Stromal cell of bone marrow (primary cell): Measurements from ENCODE around the gene PTPRM.
A peak's percentile ranks its signal among the peaks of the same experiment; 100 is the strongest.

Source experiments
- DNase-seq: peaks from one replicate; pipeline ENCODE4 v3.0.0-alpha.2; 2012; ENCODE audit warnings: low read depth

PTPRM gene

DNA sequence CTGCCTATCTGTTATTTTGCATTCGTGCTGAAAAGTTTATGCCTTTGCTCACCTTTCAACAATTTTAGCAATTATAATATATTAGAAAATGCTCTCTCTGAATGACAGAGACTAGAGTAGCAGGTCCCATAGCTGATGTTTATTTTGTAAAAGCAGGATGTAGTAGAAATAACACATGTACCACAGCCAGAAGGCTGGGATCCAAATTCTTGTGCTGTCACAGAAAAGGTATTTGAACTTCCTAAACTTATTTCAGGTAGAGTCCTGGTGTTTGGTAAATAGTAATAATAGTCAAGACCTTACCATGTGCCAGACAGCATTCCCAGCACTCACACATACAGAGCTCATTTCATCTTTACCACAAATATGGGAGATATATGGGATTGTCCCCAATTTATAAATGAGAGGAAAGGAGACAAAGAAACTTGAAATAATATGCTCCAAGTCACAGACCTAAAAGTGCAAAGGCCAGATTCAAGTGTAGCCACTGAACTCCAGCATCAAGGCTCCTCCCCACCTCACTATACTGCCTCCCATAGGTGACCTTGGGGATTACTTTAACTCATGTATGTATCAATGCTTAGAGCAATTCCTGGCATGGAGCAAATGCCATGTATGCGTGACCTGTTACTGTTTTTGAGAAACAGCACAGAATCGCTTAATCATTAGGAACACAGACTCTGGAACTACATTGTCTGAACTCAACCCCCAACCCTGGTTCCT is 757.4 kb downstream of the PTPRM start:
- DNase-seq = no peak

DNA sequence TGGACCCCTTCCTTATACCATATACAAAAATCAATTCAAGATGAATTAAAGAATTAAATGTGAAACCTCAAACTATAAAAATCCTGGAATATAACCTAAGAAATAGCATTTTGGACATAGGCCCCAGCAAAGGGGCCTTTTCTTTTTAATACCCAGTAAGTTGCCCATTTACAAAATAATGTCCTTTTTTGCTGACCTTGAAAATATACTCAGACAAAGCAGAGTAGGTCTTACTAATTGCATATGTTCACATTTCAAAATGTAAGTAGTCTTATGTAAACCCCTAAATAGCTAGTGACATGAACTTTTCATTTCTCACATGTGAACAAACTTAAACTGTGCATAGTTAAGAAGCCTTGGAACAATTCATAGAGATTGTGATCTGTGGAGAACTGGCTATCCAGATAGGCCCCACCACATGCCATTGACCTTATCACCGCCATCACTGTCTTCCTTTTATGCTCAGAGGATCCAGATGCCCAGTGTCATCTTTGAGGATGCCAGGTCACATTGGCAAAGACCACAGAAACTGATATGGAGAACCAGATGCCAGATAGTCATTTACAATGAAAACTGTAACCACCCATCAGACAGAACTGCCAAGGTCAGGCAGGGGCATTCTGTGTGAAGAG is 759.8 kb downstream of the PTPRM start:
- DNase-seq = no peak

DNA sequence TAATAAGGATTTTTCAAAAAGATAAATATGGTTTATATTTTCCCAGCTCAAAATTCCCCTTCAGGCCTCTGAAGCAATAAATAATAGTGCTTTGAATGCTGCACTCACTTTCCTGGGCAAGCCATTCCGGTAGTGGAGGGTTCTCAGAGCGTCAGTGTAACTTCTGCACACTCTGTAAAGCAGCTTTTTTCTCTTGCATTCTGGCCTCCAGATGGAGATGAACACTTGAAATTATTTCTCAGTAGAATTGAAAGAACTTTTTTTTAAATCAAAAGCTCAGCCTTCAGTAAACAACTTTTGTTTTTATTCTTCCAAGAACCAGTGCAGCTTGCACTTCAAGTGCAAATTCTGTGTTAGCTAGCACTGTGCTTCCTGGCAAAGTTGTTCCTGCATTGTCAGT is 761.0 kb downstream of the PTPRM start:
- DNase-seq = no peak

DNA sequence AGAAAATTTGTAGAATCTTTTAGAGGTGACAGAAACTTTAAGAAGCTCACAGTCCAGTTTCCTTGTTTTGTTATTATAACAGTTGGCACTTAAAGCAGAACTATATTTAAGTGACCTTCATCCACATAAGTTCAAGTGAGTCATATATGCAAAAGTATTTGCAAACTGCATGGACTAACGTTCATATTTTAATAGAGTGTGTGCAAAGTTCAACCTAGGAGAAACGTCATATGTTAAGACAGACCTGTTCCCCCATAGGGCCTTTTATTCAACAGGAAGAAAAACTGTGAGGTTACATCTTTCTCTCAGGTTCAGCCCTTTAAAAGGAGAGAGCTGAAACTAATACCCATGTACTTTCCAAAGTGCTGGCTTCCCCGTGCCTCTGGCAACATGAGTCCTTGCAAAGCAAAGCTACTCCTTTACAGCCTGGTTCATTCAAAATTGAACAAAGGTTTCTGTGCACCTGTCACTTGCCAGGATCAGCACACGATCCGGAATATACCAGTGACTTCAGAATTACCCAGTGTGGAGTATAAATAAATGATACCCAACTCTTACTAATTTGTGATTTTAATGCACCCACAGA is 762.2 kb downstream of the PTPRM start:
- DNase-seq = peak; percentile 36

DNA sequence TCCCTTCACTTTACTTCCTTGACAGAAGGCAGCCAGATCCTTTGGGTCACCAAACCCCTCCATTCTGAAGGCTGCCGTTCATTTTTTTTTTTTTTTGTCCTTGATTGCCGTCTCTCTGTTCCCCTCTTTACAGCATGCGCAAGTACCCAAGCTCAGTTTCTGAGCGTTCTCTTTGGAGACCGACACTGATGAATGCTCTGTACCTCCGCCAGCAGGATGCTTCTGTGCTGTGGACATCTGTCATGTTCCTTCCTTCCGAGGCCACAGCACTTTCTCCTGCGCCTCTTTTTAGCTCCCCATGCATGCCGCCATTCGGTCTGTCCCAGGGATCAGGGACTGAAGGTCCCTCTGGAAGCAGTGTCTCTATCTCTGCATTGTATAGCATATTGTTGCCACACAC is 763.5 kb downstream of the PTPRM start:
- DNase-seq = no peak

DNA sequence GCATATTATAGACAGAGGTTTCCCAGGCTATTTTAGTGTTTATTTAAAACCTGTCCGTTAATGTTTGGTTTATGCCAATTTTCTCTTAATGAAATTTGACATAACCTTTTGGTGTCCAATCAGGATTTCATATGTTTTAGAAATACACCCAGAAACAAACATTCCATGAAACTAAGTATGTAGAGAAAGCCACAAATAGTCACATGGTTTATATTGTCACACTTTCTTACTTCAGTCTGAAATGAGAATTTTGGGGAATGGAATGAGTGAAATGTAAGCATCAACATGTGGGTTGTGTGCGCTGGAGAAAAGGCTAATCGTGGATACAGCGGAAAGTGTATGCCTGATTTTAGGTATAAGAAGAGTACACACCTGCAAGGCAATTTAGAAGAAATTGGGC is 765.2 kb downstream of the PTPRM start:
- no peak for DNase-seq

DNA sequence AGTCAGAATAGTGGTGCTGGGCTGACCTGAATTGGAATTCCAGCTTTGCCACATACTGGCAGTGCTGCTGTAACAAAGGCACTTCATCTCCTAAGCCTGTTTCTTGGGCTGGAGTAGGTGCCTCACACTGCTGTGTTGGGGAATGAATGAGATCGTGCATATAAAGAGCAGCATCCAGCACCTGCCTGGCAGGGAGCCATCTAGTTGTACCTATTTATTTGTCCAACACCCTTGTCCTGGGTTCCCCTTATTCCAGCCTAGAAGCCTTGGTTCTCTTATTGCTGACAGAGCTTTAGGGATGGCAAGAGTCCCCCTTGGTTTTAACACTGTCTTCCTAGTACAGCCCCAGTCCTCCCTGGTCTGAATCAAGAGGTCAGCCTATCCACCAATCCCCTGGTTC is 766.8 kb downstream of the PTPRM start:
- DNase-seq = no peak

DNA sequence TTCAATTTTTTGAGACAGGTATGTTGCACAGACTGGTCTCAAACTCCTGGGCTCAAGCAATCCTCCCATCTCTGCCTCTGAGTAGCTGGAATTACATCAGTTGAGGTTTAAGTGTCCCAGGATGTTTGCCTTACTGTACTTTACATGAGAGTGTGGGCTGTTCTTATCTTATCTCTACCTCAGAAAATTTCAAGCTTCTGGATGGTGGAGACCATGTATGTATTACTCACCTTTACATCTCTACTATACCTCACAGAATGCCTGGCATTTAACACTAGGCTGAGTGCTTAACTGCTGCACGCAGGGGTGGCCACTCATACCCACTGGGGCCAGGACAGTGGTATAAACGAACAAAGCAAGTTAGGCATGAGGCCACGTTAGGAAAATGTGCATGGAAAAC is 770.1 kb downstream of the PTPRM start:
- DNase-seq = no peak

DNA sequence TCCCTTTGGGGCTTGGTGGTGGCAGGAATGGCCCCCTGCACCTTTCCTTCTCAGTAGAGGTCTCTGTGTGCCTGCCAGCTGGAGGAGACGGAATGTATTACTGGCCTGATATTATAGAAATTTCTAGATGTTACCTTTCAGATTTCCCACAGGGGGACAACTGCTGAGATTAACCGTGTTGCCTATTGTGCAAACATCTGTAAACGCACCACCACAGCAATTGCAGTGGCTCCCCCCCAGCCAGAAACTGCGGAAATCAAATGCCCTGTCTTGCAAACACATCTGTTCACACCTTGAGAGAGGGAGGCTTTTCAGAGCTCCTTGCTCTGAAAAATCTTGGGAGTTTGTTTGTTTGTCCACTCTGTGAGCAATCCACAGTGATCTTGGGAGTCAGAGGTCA is 772.1 kb downstream of the PTPRM start:
- DNase-seq = no peak

DNA sequence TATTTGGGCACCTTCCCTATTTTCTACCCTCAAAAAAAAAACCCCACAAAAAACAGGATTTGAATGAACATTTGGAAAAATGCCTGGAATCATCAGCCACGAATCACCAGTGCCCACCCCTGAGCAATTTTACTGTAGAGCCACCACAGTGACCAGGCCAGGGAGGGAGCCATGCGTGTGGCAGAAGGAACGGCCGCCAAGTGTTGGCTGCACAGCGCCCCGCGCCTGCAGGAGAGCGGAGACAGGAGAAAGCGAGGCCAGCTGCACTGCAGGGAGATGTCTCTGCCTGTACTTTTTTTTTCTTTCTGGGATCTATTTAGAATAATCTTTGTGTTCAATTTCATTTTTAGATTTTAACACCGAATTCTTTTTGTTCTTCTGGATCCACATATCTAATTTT is 772.8 kb downstream of the PTPRM start:
- DNase-seq = no peak

DNA sequence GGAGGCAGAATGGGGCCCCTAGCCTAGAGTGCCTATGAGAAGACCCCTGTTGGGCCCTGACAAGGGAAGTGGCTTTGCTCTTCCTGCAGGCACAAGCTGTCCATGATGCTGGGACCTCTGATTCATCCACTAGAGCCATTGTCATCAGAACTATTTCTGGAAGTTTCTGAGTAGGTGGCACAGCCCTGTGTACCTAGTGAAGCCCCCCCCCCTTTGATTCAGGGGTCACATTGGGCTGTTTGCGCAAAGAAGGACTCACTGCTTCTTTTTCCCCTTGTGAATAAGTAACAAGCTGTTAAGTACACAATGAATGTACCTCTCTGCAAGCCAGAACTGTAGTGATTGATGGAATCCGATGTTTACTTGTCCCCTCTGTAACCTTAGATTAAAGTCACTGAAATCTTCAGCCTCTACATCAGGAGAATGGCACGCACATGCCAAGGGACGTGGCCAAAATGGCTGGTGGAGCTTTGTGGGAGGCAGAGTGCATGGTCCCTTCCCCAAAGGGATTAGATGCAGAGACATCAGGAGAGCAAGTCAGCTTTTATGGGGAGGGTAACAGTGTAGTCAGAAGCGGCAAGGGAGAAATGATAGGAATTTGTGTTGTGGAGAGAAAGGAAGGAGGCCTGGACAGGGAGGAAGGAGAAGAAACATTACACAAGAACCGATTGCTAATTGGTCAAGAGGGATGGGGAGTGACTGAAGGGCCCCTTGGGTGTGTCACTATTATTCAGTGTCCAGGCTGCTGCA is 774.5 kb downstream of the PTPRM start:
- DNase-seq = peak; percentile 21

DNA sequence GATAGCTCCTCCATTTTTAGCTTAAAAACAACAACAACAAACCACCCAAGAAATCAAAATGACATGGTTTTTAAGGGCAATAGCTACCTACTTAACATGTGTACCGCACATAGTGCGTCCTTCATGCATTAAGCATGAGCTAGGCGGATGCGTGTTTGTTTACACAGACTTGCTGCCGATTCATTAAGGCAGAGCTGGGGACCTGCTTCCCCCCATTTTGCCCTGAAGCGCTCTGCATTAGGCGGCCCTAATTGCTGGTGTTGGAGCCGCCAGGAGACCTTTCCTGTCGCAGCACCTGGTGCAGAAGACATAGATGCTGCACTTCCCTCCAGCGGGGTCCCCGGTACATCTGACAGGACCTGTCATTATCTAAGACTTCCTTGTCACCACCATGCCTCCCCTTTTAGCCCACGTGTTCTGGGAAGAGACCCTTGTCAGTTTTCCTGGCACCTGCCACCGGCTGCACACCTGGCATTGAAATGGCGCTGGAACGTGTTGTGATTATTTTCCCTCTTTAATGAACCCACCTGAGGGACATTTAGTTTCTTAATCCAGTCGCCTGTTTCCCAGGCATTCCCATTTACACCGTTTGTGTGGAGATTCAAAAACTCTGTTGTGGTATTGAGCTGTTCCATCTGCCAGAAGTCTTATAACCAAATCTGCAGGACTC is 781.1 kb downstream of the PTPRM start:
- DNase-seq = no peak

DNA sequence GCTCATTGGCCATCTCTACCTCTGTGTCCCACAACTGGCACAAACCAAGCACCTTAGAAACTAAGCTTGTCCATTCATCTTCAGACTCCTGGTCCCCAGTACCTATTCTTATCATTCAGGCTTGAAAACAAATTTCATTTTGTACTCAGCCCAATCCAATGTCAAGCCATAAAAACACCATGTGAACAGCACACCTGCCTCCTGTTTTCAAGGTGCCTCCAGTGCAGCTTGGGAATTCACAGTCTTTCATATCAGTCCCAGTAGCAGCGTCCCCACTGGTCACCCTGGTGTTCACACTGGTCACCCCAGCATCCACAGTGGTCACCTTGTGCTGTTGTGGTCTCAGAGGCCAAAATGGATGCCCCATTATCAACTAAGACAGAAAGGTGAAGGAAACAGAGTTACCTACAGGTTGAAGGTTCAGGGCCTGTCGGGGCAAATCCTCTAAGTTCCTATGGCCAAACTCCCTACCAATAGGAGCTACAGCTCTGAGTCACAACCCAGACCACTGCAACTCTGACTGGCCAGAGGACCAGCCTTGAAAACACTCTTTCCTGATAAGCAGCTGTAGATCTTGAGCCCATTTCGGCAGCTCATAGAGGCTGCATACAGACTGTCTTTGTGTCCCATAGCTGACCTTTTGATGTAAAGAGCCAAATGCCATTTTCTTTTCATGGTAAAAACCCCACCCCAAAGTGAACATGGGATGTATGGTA is 782.6 kb downstream of the PTPRM start:
- DNase-seq = no peak

DNA sequence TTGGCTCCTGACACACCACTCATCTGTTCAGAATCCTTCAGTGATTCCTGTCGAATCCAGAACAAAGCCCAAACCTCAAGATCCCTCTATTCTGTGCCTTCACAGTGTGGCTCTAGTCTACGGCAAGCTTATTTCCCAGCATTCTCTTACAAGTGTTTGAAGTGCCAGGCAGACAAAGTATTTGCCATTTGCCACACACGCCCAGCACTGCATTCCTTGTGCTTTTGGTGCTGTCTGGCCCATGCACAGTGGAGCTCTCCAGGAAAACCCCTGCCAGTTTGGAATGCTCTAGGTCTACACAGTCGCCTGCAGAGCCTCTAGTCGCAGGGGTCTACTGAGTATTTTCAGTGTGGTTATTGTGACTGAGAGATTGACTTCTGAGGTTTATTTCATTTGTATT is 783.5 kb downstream of the PTPRM start:
- no peak for DNase-seq

DNA sequence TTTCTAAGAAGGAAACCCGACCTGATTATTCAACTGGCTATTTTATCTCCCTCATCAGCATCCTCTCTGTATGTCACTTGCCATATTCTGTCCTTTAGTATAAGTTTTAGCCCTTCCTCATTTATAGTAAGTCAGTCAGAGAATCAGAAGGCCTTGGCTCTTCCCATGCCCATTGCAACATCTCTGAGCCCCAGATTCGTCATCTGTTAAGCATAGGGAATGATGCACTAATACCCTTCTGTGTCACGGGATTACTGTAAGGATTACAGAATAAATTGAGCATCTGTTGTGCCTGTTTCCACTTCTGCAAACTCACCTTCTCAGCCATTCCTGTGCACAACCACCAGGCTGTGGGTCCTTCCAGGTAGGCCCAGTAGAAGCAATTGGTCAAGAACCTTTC is 784.0 kb downstream of the PTPRM start:
- DNase-seq = no peak

DNA sequence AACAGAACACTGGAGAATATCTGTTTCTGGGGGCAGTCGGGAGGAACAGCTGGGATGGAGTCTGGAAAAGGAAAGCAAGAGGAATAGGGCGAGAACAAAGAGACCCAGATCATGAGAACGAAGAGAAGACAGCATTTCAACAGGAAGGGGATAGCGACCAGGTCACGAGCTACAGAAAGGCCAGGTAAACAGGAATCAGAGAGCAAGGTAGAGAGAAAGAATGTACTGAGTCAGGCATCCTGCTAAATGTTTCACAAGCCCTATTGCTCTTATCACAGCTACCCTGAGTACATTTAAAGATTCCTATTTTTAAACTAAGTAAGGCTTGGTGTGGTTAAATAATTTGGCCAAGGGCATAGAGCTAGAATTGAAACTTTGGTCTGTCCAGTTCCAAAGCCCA is 787.2 kb downstream of the PTPRM start:
- DNase-seq = no peak

DNA sequence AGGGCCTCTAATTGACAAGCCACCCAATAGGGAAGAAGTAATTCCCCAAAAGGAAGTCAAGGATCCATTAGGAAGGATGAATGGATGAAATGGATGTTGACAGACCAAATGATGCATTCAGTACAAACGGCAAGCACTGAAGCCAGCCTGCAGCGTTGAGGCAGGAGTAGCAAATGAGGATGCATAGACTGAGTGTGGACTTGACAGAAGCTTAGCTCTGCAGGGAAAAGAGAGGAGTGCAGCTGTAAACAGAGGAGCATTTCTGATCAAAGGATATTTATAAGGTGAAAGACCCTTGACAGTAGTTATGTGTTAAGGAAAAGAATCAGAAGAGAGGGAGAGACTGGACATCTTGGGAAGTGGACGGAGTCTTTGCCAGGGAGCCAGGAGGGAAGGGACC is 788.9 kb downstream of the PTPRM start:
- DNase-seq = no peak

DNA sequence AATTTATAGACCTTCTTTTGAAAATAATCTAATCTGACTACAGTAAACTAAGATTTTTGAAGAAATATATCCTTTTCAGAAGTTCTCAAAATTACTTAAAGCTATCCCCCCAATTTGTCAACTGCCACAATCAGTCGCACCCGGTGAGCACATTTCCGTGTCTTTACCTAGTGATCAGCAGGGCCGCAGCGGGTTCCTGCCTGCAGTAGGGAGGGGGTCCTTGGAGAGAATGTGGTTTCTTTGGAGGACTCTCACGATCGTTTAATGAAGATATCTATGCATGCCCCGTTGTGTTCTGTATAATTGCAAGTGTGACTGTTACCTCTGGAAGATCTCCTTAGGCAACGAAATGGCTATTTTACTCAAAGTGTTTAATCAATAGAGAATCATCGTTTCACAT is 790.2 kb downstream of the PTPRM start:
- DNase-seq = no peak

DNA sequence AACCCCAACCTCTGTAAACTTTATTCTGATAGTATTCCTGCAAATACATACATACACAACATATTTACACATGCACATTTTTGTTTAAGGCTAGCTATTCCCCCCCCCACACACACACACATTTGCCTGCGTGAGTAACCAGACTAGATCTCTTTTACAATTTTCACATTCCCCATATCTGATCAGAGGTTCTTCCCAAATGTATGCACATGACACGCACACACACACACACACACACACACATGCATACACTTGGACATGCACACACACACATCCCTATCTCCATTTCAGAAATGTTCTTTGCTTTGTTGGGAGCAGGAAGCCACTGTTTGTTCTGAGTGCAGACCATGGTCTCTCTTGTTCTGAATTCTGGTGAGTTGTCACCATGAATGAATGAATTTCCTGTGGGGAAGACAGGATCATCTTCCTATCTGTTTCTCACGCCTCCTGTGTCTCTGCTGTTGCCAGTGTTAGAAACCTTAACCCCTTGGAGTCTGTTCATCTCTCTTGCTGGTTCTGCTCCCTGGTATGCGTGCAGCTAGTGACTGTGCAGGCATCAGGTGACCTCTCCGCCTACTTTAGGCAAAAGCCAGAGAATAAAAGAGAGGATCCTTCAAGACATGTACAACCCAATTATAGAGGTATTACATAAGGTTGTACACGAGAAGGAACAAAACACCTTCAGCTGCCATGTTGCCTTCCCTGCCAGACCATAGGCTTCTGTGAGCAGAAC is 791.1 kb downstream of the PTPRM start:
- DNase-seq = no peak

DNA sequence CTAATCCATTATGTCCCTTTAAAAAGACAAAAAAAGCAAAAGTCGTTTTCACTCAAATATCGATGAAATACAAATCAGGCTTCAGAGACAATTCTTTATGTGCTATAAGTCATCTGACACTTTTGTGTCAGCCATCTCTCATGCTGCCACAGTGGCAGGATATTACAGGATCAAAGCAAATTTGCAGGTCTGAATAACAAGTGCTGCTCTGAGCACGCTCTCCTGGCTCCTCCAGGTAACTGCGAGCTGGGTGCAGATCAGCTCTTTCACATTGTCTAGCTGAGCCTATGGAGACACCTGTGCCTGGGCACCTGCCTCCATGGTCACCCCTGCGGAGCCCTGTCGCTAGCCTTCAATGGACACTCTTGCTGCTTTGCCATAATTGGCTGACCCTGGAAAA is 792.0 kb downstream of the PTPRM start:
- no peak for DNase-seq

DNA sequence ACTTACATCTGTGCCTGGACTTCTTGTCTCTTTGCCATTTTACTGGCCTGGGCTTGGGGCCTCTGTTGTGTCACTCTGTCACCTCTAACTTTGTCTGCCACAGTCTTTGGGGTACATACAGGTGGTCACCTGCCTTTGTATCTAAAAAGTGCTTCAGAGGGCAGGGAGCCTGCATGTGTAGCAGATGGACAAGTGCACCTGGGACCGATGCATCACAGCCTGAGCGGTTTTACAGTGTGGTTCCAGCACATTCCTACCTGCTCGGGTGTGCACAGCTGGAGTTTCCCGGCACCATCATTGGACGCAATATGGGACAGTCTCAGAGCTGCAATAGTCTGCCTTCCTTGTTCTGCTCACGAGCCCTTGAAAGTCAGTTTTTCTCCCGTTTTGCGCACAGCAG is 792.4 kb downstream of the PTPRM start:
- DNase-seq = no peak
